Activated CD8-positive, alpha-beta memory T cell treated with anti-CD3 and anti-CD28 coated beads, Interleukin-2, amount 50 U/mL, for 1 hour (primary cell): ENCODE data around the gene ST3GAL5.
A peak's percentile ranks its signal among the peaks of the same experiment; 100 is the strongest.
"Not testable (repeated sequence)": the region's sequence is repeated elsewhere in the genome, so short reads cannot be mapped to it uniquely, and the experiment has no call there.

Experiments used
- DNase-seq: peaks from one replicate; pipeline ENCODE4 v3.0.0-alpha.2; 2020; ENCODE audit errors: extremely low read depth

The ST3GAL5 gene

DNA sequence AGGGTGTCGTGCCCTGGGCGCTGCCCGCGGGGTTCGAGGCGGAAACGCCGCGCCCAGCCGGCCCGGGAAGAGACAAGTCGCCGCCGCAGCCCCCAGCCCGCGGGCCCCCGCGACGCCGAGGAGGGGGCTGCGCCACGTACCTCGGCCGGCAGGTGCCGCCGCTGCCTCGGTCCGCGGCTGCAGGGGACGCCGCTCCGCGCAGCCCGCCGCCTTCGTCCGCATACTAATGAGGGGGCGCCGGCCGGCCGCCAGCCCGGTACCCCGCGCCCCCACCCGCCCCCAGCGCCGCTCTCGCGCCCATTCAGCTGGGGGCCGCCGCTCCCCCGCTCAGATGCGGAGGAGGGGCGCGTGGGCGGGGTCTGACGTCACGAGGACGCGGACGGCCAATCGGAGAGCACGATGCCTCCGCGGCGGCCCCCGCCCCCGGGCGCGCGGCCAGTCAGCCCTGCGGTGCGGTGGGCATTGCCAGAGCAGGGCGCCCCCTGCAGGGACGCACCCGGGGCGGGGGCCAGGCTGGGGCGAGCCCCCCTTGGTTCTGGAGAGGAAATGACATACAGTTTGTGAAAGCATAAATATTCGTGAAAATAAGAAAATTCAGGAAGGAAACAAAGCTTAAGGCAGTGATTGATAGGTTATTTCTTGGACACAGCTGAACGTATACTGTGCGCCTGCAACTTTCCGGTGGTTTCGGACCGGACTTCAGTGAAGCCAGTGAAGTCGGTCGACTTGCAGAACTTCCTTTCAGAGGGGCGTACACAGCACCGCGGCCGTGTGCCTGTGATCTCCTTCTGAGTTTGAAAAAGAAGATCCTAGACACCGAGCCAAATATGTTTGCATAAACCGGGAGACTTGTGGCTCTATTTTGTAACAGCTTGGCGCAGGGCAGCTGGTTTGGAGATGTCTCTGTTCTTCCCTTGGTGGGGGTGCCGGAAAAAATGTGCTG is at the start of gene ST3GAL5:
Gene ST3GAL5 (minus strand): TSS at position 307 of the 943 bp plus-strand sequence. CDS start 85 bp downstream, at position 222.
- peak; percentile 85 for DNase-seq

DNA sequence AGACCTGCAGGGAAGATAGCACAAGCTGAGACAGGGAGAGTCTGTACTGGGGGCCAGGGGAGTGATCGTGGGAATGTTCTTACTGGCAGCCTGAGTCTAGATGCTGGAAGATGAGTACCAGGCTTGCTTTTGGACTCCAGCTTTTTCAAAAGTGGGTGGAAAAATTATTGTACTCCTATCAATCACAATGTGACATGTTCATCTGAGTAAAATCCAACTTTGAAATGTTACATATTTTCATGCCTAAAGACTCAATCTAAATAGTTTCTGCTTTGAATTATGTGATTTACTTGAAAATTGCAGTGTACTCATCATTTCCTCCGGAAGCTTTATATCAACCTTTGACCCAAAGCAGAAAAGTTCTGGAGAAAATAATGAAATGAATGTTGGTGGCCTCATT is 49.7 kb upstream of the ST3GAL5 start:
- no peak for DNase-seq

GRCh38 chr2:85937069-85937439 is 48.3 kb upstream of the ST3GAL5 start:
- DNase-seq = no peak

DNA sequence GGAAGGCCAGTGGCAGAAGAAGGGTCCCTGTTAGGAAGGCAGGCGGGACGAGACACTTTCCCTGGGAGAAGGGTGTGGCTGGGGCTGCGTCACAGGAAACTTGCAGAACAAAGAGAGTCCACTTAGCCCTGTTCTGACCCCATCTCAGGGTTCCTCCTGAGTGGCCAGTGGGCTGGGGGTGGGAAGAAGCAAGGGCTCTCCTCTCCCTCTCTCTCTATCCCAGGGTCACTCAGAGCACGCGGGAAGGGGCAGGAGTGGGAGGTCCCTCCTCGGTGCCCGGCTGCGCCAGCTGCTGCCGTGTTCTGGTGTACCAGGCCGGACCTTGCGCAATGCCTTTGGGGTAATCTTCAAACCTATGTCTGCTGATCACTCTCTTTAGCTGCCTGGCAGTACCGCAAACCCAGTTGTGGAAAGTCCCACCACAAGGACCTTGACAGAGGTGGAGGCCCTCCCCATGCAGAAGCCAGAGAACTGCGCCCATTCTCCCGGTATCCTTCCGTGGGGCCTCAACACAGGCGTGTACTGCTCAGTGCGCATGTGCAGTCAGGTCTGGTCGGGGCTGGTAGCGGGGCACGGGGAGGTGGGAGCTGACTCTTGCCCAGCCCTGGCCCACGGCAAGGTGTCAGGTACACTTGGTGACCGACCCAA is 47.8 kb upstream of the ST3GAL5 start:
- DNase-seq = no peak

- DNase-seq = no peak
These were observed 47.0 kb upstream of the ST3GAL5 start for GRCh38 chr2:85935746-85936208.

DNA sequence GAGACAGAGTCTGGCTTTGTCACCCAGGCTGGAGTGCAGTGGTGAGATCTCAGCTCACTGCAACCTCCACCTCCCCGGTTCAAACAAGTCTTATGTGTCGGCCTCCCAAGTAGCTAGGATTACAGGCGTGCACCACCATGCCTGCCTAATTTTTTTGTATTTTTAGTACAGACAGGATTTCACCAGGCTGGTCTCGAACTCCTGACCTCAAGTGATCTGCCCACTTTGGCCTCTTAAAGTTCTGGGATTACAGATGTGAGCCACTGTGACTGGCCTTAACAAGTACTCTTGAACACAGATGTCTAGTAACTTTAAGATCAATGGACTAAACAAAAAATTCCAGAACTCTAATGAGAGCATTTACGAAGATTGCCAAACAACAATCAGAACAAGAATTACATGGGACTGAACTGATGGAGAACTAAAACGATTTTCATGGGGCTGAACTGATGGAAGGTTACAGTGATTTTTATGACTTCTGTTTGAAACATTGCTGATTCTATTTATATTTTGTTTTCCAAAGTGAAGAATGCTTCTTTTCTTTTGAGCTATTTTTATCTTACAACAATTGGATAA is 46.5 kb upstream of the ST3GAL5 start:
- DNase-seq = no peak

- no peak for DNase-seq
These were observed 45.2 kb upstream of the ST3GAL5 start for GRCh38 chr2:85933753-85934594.

DNA sequence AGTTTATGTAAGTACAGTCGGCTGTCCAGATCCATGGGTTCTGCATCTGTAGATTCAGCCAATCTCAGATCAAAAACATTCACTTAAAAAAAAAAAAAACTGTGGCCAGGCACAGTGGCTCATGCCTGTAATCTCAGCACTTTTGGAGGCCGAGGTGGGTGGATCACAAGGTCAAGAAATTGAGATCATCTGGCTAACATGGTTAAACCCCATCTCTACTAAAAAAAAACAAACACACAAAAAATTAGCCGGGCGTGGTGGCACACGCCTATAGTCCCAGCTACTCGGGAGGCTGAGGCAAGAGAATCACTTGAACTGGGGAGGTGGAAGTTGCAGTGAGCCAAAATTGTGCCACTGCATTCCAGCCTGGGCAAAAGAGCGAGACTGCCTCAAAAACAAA is 42.4 kb upstream of the ST3GAL5 start:
- DNase-seq = not testable (repeated sequence)

DNA sequence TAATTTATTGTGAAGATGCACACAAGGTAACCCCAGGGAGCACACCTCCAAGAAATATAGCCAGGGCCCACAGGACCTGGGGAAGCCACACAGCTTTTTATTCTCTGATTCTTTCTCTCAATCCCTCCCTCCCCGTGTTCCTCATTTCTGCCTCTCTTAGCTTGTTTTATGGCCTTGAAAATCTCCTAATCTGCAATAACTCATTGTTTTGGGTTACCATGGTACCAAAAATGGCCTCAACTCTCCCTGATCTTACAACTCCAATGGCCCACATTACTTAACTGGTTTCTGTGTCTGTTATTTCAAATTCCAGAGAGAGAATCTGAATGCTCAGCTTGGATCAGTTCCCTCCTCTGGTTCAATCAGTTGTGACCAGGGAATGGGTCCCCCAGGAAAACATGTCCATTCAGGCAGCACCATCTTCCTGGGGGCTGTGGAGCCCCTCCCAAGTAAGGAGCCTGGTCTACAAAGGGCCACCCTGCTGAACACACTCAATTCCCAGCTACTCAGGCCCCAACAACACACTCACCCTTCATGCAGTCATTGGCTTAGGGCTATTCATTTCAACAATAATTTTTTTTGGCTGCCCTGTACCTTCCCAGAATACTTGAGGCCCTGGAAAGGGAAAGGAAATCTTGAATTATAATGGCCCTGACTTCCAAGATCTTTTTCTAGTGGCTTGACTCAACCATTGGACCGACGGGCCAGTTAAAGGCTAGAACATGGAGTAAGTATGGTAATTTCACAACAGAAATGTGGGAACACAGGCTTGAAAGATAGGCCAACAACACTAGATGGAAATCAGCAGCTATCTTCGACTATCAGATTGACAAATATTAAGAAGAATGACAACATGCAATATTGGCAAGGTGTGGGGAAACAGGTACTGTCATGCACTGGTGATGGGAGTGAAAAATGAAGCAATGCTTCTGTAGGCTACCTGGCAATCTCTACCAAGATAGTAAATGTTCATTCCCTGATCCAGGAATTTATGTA is 41.6 kb upstream of the ST3GAL5 start:
- no peak for DNase-seq

GRCh38 chr2:85929096-85930050 is 40.6 kb upstream of the ST3GAL5 start:
- no peak for DNase-seq

DNA sequence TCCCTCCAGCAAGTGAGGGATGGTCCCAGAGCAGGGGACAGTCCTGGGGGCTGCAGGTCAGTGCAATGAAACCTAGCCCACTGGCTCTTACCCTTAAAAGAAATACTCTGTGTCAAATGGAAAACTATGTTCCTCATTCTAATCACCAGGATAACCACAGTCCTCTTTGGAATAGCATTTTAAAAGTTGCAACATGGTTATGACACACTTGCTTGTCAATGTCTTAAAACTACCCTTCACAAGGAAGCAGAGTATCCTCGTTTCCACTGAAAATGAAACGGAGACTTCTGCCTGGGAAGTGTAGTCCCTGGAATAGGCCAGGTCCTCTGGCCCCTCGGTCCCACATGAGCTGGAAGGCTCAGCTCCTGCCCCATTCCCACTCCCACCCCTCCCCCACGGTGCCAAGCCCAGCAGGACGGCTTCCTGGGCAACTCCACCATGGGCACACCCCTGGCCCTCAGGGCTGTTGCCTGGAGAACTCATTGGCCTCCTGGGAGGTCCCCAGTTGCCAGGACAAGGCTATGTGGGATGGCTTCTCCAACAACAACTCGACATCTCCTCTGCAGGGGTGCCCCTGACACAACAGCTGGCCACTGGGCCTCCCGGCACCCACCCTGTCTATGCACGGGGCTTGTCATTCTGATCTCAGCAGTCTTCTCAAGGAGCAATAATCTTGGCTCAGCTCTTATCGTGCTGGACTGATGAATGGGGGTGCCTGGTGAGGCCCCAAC is 38.3 kb upstream of the ST3GAL5 start:
- no peak for DNase-seq

GRCh38 chr2:85926526-85926925 is 37.7 kb upstream of the ST3GAL5 start:
- DNase-seq = no peak

GRCh38 chr2:85925216-85925671 is 36.5 kb upstream of the ST3GAL5 start:
- no peak for DNase-seq

DNA sequence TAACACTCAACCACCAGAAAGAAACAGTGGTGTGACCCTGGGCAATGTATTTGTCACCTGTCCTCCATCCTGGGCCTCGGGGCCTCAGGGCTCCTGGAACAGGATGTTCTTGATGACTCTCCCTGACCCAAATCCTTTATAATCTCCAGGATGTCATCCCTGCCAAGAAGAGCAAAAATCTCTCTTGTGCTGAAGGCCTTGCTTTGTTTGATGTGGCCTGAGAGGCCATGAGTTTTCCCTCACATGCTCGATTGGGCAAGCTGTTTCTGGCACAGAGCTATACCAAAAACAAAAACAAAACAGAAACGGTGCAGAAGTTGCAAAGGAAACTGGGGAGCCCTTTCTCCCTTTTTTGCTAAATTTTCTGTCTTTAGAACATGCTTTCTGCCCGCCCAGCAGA is 35.7 kb upstream of the ST3GAL5 start:
- no peak for DNase-seq

- DNase-seq = no peak
These were observed 33.4 kb upstream of the ST3GAL5 start for GRCh38 chr2:85922199-85922598.

DNA sequence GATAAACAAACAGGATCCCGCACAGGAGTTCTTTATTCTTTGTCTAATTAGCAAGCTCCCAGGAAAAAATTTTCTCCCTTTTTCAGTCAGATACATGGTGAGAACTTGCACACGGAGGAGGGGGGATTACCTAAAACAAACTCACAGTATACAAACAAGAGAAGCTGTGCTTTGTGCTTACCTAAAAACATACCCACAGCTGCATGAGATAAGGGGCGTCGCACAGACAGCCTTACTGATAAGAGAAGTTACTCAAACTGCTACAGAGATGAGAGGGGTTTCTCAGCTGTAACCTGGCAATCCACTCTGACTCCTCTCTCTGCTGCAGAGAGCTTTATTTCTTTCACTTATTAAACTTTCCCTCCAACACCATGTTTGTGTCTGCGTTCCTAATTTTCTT is 32.9 kb upstream of the ST3GAL5 start:
- no peak for DNase-seq

DNA sequence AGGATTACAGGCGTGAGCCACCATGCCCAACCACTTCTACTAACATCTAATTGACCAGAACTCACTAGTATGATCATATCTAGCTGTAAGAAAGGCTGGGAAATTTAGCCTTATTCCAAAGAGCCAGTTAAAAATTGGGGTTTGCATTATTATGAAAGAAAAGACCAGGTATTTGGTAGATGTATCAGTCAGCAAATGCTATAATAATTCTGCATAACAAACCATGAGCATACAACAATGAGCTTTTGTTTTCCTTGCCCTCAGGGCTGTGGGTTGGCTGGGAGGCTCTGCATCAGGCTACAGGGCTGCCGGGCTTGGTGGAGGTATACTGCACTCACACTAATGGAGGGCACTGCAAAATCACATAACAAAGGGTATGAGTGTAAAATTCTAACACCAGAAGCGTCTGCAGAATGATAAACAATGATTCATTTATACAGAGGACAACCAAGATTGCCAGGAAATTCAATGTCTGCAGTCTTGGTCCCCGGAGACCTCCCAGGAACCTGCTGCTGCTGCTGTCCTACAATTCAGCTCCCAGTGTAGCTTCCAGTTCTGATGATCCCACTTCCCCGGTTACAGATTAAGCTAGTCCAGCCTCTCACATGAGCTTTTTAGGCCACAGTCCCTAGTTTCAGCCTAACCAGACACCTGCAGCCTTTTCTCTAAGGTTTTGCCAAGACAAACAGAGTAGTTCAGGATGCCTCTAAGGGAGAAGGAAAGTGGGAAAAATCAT is 32.2 kb upstream of the ST3GAL5 start:
- DNase-seq = no peak
